RWPE2 (cell line): Measurements from ENCODE around the gene VTCN1.

Experiments
- ATAC-seq: fragments of 200-7000 bp; cut with Tn5 transposase; 3 replicates; pipeline ENCODE4 v1.9.1; 2021; ENCODE audit warnings: low read depth
- DNase-seq: peaks from one replicate; pipeline ENCODE4 v3.0.0-alpha.2; 2020; ENCODE audit warnings: low spot score
- H3K27ac ChIP-seq: fragments of 450-650 bp; 2 replicates; pipeline ENCODE4 v1.5.1; 2017; ENCODE audit warnings: mild to moderate bottlenecking; ENCODE audit not compliant: poor library complexity, severe bottlenecking
- H3K27me3 ChIP-seq: fragments of 250-450 bp; sonication (Bioruptor Pico); 2 replicates; pipeline ENCODE4 v1.5.1; 2021; ENCODE audit warnings: mild to moderate bottlenecking, moderate library complexity; ENCODE audit not compliant: insufficient read depth, poor library complexity, severe bottlenecking
- H3K36me3 ChIP-seq: fragments of 250-450 bp; sonication (Bioruptor Pico); 2 replicates; pipeline ENCODE4 v1.5.1; 2020; ENCODE audit warnings: low read depth, mild to moderate bottlenecking, moderate library complexity
- H3K4me1 ChIP-seq: fragments of 250-450 bp; sonication (Bioruptor Pico); 2 replicates; pipeline ENCODE4 v1.5.1; 2021; ENCODE audit warnings: mild to moderate bottlenecking, moderate library complexity; ENCODE audit not compliant: insufficient read depth, poor library complexity, severe bottlenecking
- H3K4me3 ChIP-seq: fragments of 250-450 bp; sonication (Bioruptor Pico); 2 replicates; pipeline ENCODE4 v1.5.1; 2021; ENCODE audit warnings: mild to moderate bottlenecking, moderate library complexity; ENCODE audit not compliant: severe bottlenecking
- H3K9me3 ChIP-seq: fragments of 250-450 bp; sonication (Bioruptor Pico); 2 replicates; pipeline ENCODE4 v1.5.1; 2021; ENCODE audit warnings: mild to moderate bottlenecking, moderate library complexity; ENCODE audit not compliant: severe bottlenecking
- TF ChIP-seq, protein P1 (sequence below): fragments of 450-650 bp; IDR thresholded peaks from one replicate; pipeline ENCODE4 v1.5.1; 2017; ENCODE audit warnings: mild to moderate bottlenecking, moderate library complexity; ENCODE audit not compliant: poor library complexity, severe bottlenecking

VTCN1 gene

DNA sequence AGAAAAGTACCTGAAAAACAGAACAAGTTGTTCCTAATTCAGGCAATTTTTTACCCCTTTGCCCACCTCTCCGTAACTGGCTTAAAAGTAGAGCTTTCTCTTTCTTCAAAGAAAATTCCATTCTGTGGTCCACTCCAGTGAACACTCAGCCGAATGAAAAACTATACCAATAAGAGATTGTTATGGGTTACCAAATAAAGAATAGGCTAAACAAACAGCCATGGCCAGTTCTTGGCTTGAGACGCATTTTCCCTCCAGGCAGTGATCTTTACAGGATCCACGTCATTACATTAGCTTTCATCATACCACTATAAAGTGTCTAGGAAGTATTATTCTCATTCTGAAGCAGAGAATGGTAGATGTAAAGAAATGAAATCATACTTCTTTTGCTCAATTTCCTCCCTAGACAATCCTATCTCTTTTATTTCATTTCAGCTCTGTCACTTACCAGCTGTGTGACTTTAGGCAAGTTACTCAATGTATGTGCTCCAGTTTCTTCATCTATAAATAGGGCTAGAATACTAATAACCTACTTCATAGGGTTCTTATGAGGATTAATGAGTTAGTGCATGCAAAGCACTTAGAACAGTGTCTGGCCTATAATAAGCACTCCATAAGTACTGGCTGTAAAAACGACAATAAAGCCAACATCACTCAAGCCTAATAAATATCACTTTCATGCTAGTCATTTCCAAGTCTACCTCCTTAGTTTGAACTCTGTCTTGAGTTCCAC is 62.7 kb downstream of the VTCN1 start:
- Histone ChIP-seq H3K27ac (peak overlapping the region; percentile 63), H3K27me3 (no peaks in the 10 kb centered on the region), H3K36me3 (no peaks in the 10 kb centered on the region), H3K4me3 (no peak overlapping the region), H3K9me3 (no peaks in the 10 kb centered on the region), H3K4me1 (peaks cover 17% of the 10 kb centered on the region)
- ATAC-seq (peak; percentile 60), DNase-seq (no peak)
- TF ChIP-seq, protein P1, sequence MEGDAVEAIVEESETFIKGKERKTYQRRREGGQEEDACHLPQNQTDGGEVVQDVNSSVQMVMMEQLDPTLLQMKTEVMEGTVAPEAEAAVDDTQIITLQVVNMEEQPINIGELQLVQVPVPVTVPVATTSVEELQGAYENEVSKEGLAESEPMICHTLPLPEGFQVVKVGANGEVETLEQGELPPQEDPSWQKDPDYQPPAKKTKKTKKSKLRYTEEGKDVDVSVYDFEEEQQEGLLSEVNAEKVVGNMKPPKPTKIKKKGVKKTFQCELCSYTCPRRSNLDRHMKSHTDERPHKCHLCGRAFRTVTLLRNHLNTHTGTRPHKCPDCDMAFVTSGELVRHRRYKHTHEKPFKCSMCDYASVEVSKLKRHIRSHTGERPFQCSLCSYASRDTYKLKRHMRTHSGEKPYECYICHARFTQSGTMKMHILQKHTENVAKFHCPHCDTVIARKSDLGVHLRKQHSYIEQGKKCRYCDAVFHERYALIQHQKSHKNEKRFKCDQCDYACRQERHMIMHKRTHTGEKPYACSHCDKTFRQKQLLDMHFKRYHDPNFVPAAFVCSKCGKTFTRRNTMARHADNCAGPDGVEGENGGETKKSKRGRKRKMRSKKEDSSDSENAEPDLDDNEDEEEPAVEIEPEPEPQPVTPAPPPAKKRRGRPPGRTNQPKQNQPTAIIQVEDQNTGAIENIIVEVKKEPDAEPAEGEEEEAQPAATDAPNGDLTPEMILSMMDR: no peak

DNA sequence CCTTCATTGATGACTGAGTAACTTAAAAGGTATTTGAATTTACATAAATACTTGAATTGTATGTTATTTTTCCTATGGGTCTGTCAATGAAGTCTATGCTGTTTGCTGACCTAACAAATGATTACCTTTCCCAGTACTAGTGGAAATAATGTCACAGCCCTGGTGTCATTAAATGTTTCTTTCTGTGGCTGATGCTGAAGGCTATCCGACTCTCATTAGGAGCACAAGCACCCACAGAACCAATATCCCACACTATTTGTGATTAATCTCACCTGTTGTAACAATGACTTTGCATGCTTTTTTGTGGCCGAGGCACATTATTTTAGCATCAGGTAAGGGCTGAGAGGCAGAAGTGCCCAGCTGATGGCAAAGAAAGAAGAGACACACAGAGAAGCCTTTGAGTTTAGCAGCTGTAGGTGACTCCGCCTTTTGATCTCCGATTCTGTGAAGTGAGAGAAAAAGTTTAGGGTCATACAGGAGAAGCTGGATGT is 63.3 kb downstream of the VTCN1 start:
- 0 out of 3 replicates have a peak, but pooled peaks have one; percentile 5 for ATAC-seq
- Histone ChIP-seq H3K4me3 (no peak overlapping the region), H3K27ac (peak overlapping the region; percentile 63), H3K9me3 (no peaks in the 10 kb centered on the region), H3K4me1 (peaks cover 17% of the 10 kb centered on the region), H3K36me3 (no peaks in the 10 kb centered on the region), H3K27me3 (no peaks in the 10 kb centered on the region)
- DNase-seq: no peak
- TF ChIP-seq, protein P1: no peak

DNA sequence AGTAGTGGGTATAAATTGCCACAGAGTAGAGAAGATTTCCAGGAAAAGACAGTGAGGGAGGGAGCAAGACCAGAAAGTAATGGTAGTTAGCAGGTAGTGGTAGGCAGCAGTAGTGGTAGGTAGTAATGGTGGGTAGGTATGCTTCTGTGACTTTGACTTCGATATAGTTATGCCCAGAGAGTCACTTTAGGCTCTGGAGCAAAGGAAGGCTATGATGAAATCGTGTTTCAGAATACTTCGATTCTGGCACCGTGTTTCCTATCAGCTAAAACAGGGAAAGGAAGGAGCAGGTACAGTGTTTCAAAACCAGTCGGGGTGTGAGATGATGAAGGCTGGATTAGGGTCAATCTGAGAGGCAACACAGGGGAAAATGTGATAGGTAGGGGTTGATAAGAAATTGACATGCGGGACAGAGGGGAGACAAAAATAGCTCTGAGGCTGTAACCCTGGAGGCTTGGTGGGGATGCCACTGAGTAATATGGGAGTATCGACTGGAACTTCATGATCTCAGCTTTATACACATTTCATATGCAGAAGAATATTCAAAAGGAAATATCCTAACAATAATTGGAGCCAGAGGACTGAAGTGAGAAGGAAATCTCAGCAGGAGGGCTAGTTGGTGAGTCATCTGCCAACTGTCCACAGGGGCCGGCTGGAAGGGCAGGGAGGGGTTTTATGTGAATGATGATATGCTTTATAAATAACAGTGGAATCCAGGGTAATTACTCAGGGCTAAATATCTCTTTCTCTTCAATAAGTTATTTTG is 64.0 kb downstream of the VTCN1 start:
- Histone ChIP-seq H3K4me1 (peaks cover 17% of the 10 kb centered on the region), H3K36me3 (no peaks in the 10 kb centered on the region), H3K4me3 (no peak overlapping the region), H3K27ac (peak overlapping the region; percentile 63), H3K27me3 (no peaks in the 10 kb centered on the region), H3K9me3 (no peaks in the 10 kb centered on the region)
- TF ChIP-seq, protein P1: no peak
- ATAC-seq: peak; percentile 86
- peak; percentile 75 for DNase-seq

DNA sequence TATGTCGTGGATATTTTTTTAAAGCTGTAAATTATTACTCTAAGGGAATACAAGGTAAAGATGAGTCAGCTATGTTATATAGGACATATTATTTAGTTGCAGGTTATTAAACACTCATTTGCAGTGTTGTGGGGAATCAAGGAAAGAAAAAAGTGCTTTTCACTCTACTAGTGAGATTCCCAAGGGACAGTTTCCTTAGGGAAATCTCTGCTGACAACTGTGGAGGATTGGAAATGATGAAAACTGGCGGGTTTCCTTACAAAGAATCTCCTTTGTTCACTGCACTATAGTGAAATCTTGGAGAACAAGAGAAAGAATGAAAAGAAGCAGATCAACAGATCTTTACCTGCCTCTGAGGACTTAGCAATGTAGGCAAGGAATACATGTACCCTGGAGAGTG is 64.7 kb downstream of the VTCN1 start:
- no peak for ATAC-seq
- H3K27ac ChIP-seq: peak overlapping the region; percentile 63
- no peaks in the 10 kb centered on the region for H3K9me3 ChIP-seq
- DNase-seq: no peak
- H3K36me3 ChIP-seq: no peaks in the 10 kb centered on the region
- TF ChIP-seq, protein P1: no peak
- peaks cover 17% of the 10 kb centered on the region for H3K4me1 ChIP-seq
- H3K4me3 ChIP-seq: no peak overlapping the region
- H3K27me3 ChIP-seq: no peaks in the 10 kb centered on the region

DNA sequence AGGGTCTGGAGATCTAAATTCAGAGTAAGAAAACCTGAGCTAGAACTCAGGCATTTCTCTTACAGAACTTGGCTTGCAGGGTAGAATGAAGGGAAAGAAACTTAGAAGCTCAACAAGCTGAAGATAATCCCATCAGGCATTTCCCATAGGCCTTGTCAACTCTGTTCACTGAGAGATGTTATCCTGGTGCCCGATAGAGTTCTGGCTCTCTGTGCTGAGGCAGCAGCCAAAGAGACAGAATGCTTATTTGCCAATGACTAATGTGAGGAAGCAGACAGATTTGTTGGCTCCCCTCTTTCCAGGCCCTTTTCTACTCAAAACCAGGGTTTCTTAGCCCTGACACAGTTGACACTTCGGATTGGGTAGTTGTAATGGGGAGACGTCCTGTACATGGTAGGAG is 66.9 kb downstream of the VTCN1 start:
- Histone ChIP-seq H3K36me3 (no peaks in the 10 kb centered on the region), H3K4me1 (peaks cover 17% of the 10 kb centered on the region), H3K27me3 (no peaks in the 10 kb centered on the region), H3K9me3 (no peaks in the 10 kb centered on the region), H3K27ac (no peak overlapping the region), H3K4me3 (no peak overlapping the region)
- ATAC-seq (no peak), DNase-seq (no peak)
- TF ChIP-seq, protein P1: no peak
